Transverse colon (tissue), 3 donors: ENCODE measurements around the gene REX1BD.

Experiments
- CTCF ChIP-seq, 5 experiments: fragments of 200-600 bp in 3 of 5; fragments of 450-650 bp in 2 of 5; sonication (generic) in 3 of 5; IDR thresholded peaks; 1 replicate in 2 of 5; 2 replicates in 3 of 5; pipeline ENCODE4 v1.5.1; 2016 to 2017; ENCODE audit warnings: antibody characterized with exemption in 5 of 5, inconsistent platforms in 3 of 5, mild to moderate bottlenecking in 2 of 5, moderate library complexity in 1 of 5
- EP300 ChIP-seq: sonication (generic); formaldehyde crosslinking; IDR thresholded peaks from one replicate; pipeline ENCODE4 v1.6.1; 2017; ENCODE audit warnings: antibody characterized with exemption, low read depth
- POLR2A ChIP-seq: fragments of 450-650 bp; IDR thresholded peaks from one replicate; pipeline ENCODE4 v1.6.1; 2016; ENCODE audit warnings: antibody characterized with exemption, mild to moderate bottlenecking, moderate library complexity

DNA sequence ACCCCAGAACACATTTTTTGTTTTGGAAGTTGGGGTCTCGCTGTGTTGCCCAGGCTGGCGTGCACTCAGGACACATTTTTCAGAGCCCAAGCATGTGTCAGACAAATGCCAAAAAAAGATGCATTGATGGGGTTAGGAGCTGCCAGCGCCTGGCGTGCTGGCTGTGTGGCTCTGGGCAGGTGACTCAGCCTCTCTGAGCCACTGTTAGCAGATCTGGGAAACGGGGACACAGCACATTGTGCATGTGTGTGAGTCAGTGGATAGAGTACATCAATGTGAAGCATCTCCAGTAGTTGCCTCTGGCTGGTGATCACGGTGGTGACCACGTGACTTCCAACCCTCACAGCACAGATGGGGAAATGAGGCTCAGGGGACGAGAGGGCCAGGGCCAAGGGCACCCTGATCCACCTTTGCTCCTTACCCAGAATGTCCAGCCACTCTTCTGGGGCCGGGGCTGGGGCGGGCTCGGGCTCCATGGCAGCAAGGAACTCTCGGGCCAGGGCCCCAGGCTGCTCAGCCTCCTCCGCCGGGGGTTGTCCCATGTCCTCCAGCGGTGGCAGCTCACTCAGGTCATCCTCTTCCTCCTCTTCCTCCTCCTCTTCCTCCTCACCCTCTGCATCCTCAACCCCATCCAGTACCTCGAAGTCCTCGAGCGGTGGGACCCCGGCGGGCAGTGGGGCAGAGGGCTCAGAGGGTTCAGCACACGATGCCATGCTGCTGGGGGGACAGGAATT is 47.2 kb upstream of the REX1BD start:
- no peak for TF ChIP-seq CTCF (IDR thresholded peaks at IDR 0.05)
- TF ChIP-seq EP300 = no peak
- TF ChIP-seq POLR2A = no peak
